Neuronal stem cell (in vitro differentiated cells): ENCODE data around the gene TAOK3.

Source experiments
- DNase-seq: peaks from one replicate; pipeline ENCODE4 v3.0.0-alpha.2; 2013; ENCODE audit warnings: low spot score
- H2AFZ ChIP-seq: one replicate; pipeline ENCODE4 v1.6.1; 2013; ENCODE audit warnings: mild to moderate bottlenecking, low read length, inconsistent platforms
- H2AK5ac ChIP-seq: 2 replicates; pipeline ENCODE4 v1.6.1; 2013; ENCODE audit warnings: low read depth, mild to moderate bottlenecking, inconsistent platforms, low read length, moderate library complexity, mixed read lengths
- H2BK120ac ChIP-seq: 2 replicates; pipeline ENCODE4 v1.6.1; 2013; ENCODE audit warnings: low read depth, mild to moderate bottlenecking, inconsistent platforms, low read length, moderate library complexity, mixed read lengths
- H2BK12ac ChIP-seq: one replicate; pipeline ENCODE4 v1.6.1; 2013; ENCODE audit warnings: low read length, inconsistent platforms
- H2BK15ac ChIP-seq: 2 replicates; pipeline ENCODE4 v1.6.1; 2013; ENCODE audit warnings: mild to moderate bottlenecking, low read length, inconsistent platforms, mixed read lengths
- H2BK5ac ChIP-seq: one replicate; pipeline ENCODE4 v1.6.1; 2013; ENCODE audit warnings: inconsistent platforms, mild to moderate bottlenecking, low read length, moderate library complexity
- H3K14ac ChIP-seq: one replicate; pipeline ENCODE4 v1.6.1; 2013; ENCODE audit warnings: low read length, inconsistent platforms
- H3K18ac ChIP-seq: 2 replicates; pipeline ENCODE4 v1.6.1; 2013; ENCODE audit warnings: low read length, inconsistent platforms
- H3K23ac ChIP-seq: 2 replicates; pipeline ENCODE4 v1.6.1; 2013; ENCODE audit warnings: low read depth, mild to moderate bottlenecking, mixed read lengths, low read length, inconsistent platforms; ENCODE audit not compliant: poor library complexity
- H3K27ac ChIP-seq: replicated peaks from 3 replicates; pipeline ENCODE4 v1.5.1; 2013; ENCODE audit warnings: low read length, inconsistent platforms
- H3K27me3 ChIP-seq, 3 experiments: 2 replicates each; pipeline ENCODE4 v1.6.1; 2013; ENCODE audit warnings: low read length in 3 of 3, mild to moderate bottlenecking in 2 of 3, inconsistent platforms in 1 of 3, low read depth in 1 of 3, mixed read lengths in 1 of 3, moderate library complexity in 1 of 3; ENCODE audit not compliant: control insufficient read depth in 3 of 3, insufficient read depth in 3 of 3
- H3K36me3 ChIP-seq, 2 donors: replicated peaks in 1 of 2; 2 replicates each; pipeline ENCODE4 v1.6.1; 2013; ENCODE audit warnings: low read length in 2 of 2; ENCODE audit not compliant: control insufficient read depth in 2 of 2, insufficient read depth in 2 of 2
- H3K4ac ChIP-seq: 2 replicates; pipeline ENCODE4 v1.6.1; 2013; ENCODE audit warnings: inconsistent platforms, mild to moderate bottlenecking, low read length, moderate library complexity
- H3K4me1 ChIP-seq, 2 donors: 1 replicate in 1 of 2; 2 replicates in 1 of 2; pipeline ENCODE4 v1.6.1; 2013; ENCODE audit warnings: low read length in 2 of 2, low read depth in 1 of 2; ENCODE audit not compliant: control insufficient read depth in 2 of 2, insufficient read depth in 1 of 2
- H3K4me2 ChIP-seq: one replicate; pipeline ENCODE4 v1.6.1; 2013; ENCODE audit warnings: mild to moderate bottlenecking, low read length, inconsistent platforms; ENCODE audit not compliant: insufficient read depth, poor library complexity, severe bottlenecking
- H3K4me3 ChIP-seq, 2 donors: 2 replicates each; pipeline ENCODE4 v1.5.1; 2013; ENCODE audit warnings: low read length in 2 of 2, mild to moderate bottlenecking in 2 of 2, inconsistent platforms in 1 of 2, moderate library complexity in 1 of 2
- H3K79me1 ChIP-seq: one replicate; pipeline ENCODE4 v1.6.1; 2013; ENCODE audit warnings: low read depth, mild to moderate bottlenecking, inconsistent platforms, low read length, moderate library complexity
- H3K9ac ChIP-seq: one replicate; pipeline ENCODE4 v1.6.1; 2013; ENCODE audit warnings: mild to moderate bottlenecking, low read depth, low read length, inconsistent platforms; ENCODE audit not compliant: poor library complexity
- H3K9me3 ChIP-seq, 2 donors: replicated peaks in 1 of 2; 2 replicates each; pipeline versions ENCODE3 to v1.6.1; 2013; ENCODE audit warnings: low read length in 2 of 2, mild to moderate bottlenecking in 2 of 2, inconsistent platforms in 1 of 2, low read depth in 1 of 2, mixed read lengths in 1 of 2, moderate library complexity in 1 of 2; ENCODE audit not compliant: control insufficient read depth in 2 of 2, insufficient read depth in 1 of 2
- H4K8ac ChIP-seq: one replicate; pipeline ENCODE4 v1.6.1; 2013; ENCODE audit warnings: low read depth, mild to moderate bottlenecking, inconsistent platforms, low read length, moderate library complexity
- H4K91ac ChIP-seq: one replicate; pipeline ENCODE4 v1.6.1; 2013; ENCODE audit warnings: low read length, low read depth, mild to moderate bottlenecking, inconsistent platforms; ENCODE audit not compliant: poor library complexity
- WGBS, 2 donors: extraction: QIAGEN DNeasy Blood & Tissue Kit; methylation state at CpG; one replicate each; pipeline ENCODE4 v1.1.7; 2013; ENCODE audit warnings: missing lambda C conversion rate in 2 of 2, mixed read lengths in 1 of 2; ENCODE audit not compliant: insufficient read length in 2 of 2, insufficient replicate concordance in 1 of 2; ENCODE audit errors: extremely low coverage in 2 of 2; 5-methylcytosine and 5-hydroxymethylcytosine counted together

TAOK3 gene

DNA sequence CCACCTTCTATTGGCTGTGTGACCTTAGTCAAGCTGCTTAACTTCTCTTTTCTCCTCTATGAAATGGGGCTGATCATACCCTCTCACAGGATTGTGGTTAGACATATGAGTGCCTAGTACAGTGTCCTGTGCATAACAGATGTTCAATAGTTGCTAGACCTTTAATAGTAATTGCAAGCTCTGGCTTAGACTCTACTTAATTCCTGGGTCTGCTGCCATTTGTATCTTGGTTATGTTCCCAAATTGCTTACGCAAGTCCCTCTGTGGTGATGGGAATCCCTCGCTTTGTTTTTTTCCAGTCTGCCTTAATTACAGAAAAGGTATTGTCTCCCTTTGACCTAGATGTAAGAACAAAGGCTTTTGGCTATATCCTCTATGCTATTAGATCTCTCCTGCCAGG, 18.7 kb upstream of the TAOK3 start:
- Histone ChIP-seq H2AK5ac (no peak overlapping the region), H2AFZ (no peak overlapping the region), H4K91ac (no peak overlapping the region), H3K4me3 (no peak overlapping the region), H3K27me3 (no peaks in the 10 kb centered on the region), H2BK5ac (no peak overlapping the region), H3K36me3 (peaks cover 45 to 93% of the 10 kb centered on the region in 2 donors), H3K23ac (no peak overlapping the region), H3K79me1 (no peaks in the 10 kb centered on the region), H3K18ac (no peak overlapping the region), H3K27ac (no peak overlapping the region), H2BK15ac (no peak overlapping the region), H4K8ac (no peak overlapping the region), H3K4ac (no peak overlapping the region), H3K14ac (no peak overlapping the region), H3K4me1 (no peaks in the 10 kb centered on the region), H3K9me3 (no peaks in the 10 kb centered on the region), H3K4me2 (no peak overlapping the region), H2BK12ac (no peak overlapping the region), H2BK120ac (no peak overlapping the region), H3K9ac (no peak overlapping the region)
- WGBS, 2 donors: no CpG with 5 or more reads among the region's 2 CpGs
- DNase-seq: no peak

DNA sequence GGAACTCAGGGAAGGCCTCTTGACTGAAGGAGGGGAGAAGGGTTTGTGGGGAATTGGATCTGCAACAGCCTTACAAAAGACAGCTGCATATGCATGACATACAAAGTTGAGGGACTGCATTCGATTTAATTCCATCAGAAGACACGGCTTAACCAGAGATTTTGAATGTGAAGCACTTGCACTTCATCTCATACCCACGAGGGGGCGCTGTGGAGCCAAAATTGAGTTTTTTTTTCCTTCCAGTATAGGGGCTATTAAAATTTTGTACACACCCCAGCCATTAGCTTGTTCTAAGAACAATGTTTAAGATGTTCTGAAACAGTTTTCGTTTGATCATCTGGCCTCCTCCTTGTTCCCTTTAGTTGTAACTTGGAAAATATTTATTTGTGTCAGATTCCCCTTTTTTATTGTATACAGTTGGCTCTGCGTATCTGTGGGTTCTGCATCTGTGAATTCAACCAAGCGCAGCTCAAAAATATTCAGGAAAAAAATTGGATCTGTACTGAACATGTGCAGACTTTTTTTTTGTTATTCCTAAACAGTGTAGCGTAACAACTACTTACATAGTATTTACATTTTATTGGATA, 5.3 kb upstream of the TAOK3 start:
- H3K36me3 ChIP-seq: peaks cover 5 to 36% of the 10 kb centered on the region in 2 donors
- H4K8ac ChIP-seq: no peak overlapping the region
- H2BK12ac ChIP-seq: no peak overlapping the region
- WGBS, 2 donors: no CpG with 5 or more reads among the region's 8 CpGs
- H2AFZ ChIP-seq: peak overlapping the region; percentile 15
- peak; percentile 68 for DNase-seq
- H2BK15ac ChIP-seq: no peak overlapping the region
- H3K9me3 ChIP-seq: no peaks in the 10 kb centered on the region
- peak overlapping the region in 1 of 2 donors; percentile 92 for H3K4me3 ChIP-seq
- H3K4me2 ChIP-seq: peak overlapping the region; percentile 84
- H3K4ac ChIP-seq: no peak overlapping the region
- no peak overlapping the region for H3K14ac ChIP-seq
- peaks cover 7% of the 10 kb centered on the region for H3K79me1 ChIP-seq
- no peak overlapping the region for H3K27ac ChIP-seq
- H3K4me1 ChIP-seq: peaks cover 3 to 5% of the 10 kb centered on the region in 2 donors
- H3K27me3 ChIP-seq: no peaks in the 10 kb centered on the region
- no peak overlapping the region for H3K9ac ChIP-seq
- no peak overlapping the region for H3K18ac ChIP-seq
- H3K23ac ChIP-seq: no peak overlapping the region
- no peak overlapping the region for H2BK120ac ChIP-seq
- no peak overlapping the region for H4K91ac ChIP-seq
- no peak overlapping the region for H2AK5ac ChIP-seq
- H2BK5ac ChIP-seq: no peak overlapping the region

DNA sequence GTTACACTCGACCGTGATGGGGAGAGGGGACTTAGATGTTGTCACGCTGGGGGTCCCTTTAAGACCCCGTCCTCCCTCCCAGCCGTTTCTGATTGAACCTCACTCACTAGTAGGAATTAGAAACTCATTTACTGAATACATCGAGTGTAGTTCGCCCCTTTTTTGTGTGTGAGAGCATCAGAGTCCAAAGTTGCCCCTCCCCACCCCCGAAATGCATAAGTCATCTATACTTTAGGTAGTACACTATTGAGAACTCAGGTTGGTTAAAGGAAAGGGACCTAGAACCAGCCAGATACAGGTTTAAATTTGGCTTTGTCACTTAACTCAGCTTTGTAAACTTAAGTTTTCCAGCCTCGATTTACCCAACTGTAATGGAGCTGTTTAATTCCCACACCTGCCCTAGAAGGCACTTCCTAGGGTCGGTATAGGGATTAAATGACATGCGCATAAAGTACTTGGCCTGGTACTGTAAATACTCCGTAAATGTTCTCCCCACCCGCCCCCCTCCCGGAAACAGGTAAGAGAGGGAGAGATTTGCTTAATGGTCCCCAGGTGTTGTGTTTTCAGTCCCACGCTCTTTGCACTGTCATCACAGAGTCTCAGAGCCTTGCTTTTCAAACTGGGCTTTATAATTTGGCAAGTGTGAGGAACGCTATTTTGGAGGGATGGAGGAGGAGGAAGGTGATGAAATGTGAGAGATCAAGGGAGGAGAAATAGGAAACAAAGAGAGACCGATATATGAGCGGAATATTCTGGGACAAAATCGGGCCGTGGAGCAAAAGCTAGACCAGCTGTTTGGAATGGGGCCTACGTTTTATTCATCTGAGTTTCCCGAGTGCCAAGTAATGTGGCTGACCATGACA, 4.5 kb upstream of the TAOK3 start:
- Histone ChIP-seq H3K14ac (no peak overlapping the region), H3K27me3 (peaks cover 0 to 2% (median 0%) of the 10 kb centered on the region in 3 experiments), H2BK15ac (no peak overlapping the region), H3K9me3 (no peaks in the 10 kb centered on the region), H3K79me1 (peaks cover 7% of the 10 kb centered on the region), H3K36me3 (peaks cover 5 to 30% of the 10 kb centered on the region in 2 donors), H2BK120ac (no peak overlapping the region), H3K4ac (no peak overlapping the region), H3K23ac (peak overlapping the region; percentile 86), H3K4me1 (peaks cover 3 to 5% of the 10 kb centered on the region in 2 donors), H3K9ac (peak overlapping the region; percentile 83), H3K27ac (no peak overlapping the region), H3K18ac (peak overlapping the region; percentile 35), H3K4me3 (peak overlapping the region; percentile 92 to 100), H2AK5ac (peak overlapping the region; percentile 76), H3K4me2 (peak overlapping the region; percentile 84), H4K8ac (no peak overlapping the region), H2BK5ac (no peak overlapping the region), H2BK12ac (no peak overlapping the region), H2AFZ (peak overlapping the region; percentile 91), H4K91ac (no peak overlapping the region)
- WGBS, 2 donors: no CpG with 5 or more reads among the region's 22 CpGs
- DNase-seq: peak; percentile 3
